ENCODE measurements around the gene PSMB9.

DNA sequence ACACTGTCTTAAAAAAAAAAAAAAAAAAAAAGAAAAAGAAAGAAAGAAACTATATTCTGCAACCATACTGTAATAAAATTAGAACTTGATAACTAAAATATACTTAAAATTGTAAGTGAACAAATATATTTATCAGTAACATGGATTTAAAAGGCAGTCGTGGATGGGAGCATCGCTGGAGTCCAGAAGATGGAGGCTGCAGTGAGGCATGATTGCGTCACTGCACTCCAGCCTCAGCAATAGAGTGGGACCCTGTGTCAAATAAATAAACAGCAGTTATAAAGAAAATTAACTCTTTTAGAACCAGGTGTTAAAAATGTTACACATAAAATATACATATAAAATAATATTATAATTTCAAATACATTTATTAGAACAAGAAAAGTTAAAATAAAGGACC lies 8.7 kb downstream of the PSMB9 start:
- TF ChIP-seq, protein P1, sequence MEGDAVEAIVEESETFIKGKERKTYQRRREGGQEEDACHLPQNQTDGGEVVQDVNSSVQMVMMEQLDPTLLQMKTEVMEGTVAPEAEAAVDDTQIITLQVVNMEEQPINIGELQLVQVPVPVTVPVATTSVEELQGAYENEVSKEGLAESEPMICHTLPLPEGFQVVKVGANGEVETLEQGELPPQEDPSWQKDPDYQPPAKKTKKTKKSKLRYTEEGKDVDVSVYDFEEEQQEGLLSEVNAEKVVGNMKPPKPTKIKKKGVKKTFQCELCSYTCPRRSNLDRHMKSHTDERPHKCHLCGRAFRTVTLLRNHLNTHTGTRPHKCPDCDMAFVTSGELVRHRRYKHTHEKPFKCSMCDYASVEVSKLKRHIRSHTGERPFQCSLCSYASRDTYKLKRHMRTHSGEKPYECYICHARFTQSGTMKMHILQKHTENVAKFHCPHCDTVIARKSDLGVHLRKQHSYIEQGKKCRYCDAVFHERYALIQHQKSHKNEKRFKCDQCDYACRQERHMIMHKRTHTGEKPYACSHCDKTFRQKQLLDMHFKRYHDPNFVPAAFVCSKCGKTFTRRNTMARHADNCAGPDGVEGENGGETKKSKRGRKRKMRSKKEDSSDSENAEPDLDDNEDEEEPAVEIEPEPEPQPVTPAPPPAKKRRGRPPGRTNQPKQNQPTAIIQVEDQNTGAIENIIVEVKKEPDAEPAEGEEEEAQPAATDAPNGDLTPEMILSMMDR (IDR thresholded peaks at IDR 0.05): no peak
- TF ChIP-seq POLR2A (IDR thresholded peaks at IDR 0.05): no peak
